ENCODE measurements around the gene MASTL. TPM values are rescaled to one million over a fixed set of nuclear protein-coding genes. Genes with fewer than 3 reads are reported as not detected.

The MASTL gene
- total RNA-seq, 1 experiment from 2014 or later: 12.3 TPM

GRCh38 chr10:27197980-27198620 is 42.9 kb downstream of the MASTL start:
- no peak for TF ChIP-seq TCF7L2 (IDR thresholded peaks at IDR 0.05; ENCODE audit: low read depth, low read length)
- TF ChIP-seq, protein P1, sequence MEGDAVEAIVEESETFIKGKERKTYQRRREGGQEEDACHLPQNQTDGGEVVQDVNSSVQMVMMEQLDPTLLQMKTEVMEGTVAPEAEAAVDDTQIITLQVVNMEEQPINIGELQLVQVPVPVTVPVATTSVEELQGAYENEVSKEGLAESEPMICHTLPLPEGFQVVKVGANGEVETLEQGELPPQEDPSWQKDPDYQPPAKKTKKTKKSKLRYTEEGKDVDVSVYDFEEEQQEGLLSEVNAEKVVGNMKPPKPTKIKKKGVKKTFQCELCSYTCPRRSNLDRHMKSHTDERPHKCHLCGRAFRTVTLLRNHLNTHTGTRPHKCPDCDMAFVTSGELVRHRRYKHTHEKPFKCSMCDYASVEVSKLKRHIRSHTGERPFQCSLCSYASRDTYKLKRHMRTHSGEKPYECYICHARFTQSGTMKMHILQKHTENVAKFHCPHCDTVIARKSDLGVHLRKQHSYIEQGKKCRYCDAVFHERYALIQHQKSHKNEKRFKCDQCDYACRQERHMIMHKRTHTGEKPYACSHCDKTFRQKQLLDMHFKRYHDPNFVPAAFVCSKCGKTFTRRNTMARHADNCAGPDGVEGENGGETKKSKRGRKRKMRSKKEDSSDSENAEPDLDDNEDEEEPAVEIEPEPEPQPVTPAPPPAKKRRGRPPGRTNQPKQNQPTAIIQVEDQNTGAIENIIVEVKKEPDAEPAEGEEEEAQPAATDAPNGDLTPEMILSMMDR (IDR thresholded peaks at IDR 0.05): no peak
- no peak for TF ChIP-seq POLR2AphosphoS5 (IDR thresholded peaks at IDR 0.05; ENCODE audit: low read depth, low read length)
- TF ChIP-seq, protein P2, sequence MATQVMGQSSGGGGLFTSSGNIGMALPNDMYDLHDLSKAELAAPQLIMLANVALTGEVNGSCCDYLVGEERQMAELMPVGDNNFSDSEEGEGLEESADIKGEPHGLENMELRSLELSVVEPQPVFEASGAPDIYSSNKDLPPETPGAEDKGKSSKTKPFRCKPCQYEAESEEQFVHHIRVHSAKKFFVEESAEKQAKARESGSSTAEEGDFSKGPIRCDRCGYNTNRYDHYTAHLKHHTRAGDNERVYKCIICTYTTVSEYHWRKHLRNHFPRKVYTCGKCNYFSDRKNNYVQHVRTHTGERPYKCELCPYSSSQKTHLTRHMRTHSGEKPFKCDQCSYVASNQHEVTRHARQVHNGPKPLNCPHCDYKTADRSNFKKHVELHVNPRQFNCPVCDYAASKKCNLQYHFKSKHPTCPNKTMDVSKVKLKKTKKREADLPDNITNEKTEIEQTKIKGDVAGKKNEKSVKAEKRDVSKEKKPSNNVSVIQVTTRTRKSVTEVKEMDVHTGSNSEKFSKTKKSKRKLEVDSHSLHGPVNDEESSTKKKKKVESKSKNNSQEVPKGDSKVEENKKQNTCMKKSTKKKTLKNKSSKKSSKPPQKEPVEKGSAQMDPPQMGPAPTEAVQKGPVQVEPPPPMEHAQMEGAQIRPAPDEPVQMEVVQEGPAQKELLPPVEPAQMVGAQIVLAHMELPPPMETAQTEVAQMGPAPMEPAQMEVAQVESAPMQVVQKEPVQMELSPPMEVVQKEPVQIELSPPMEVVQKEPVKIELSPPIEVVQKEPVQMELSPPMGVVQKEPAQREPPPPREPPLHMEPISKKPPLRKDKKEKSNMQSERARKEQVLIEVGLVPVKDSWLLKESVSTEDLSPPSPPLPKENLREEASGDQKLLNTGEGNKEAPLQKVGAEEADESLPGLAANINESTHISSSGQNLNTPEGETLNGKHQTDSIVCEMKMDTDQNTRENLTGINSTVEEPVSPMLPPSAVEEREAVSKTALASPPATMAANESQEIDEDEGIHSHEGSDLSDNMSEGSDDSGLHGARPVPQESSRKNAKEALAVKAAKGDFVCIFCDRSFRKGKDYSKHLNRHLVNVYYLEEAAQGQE (IDR thresholded peaks at IDR 0.05; ENCODE audit: insufficient read depth in 1 of 2, low read depth in 2 of 2, low read length in 1 of 2): no peak
- no peak for TF ChIP-seq SIN3A (IDR thresholded peaks at IDR 0.05; ENCODE audit: borderline replicate concordance, insufficient read depth, low read depth, low read length)
- H3K27ac ChIP-seq (ENCODE audit: low read length): no peak overlapping the region
- ChIA-PET POLR2A (no interaction called here), CTCF (no interaction called here)
- in situ Hi-C loops (cut with HindIII; ENCODE audit: low pct_unique_long_range_greater_than_20kb, low sequenced_read_pairs) (no loop called here), intact Hi-C loops (cut with micrococcal nuclease; ENCODE audit: unreplicated experiment) (no loop called here)
- no peak for ATAC-seq
- BruUV-seq (replicated peaks): no TSS peak
- peaks cover 5% of the 10 kb centered on the region; the same call in 1 of the 2 replicates for H3K36me3 ChIP-seq (ENCODE audit: control insufficient read depth, insufficient read depth, low read length)
- no peaks in the 10 kb centered on the region for H3K4me1 ChIP-seq (ENCODE audit: control insufficient read depth, insufficient read depth, low read length)
- no peaks in the 10 kb centered on the region for H3K9me3 ChIP-seq (ENCODE audit: control insufficient read depth, insufficient read depth, low read depth, low read length)
- H3K4me3 ChIP-seq (ENCODE audit: low read depth in 2 of 2, low read length in 2 of 2): no peak overlapping the region
- no peak for DNase-seq (ENCODE audit: low read depth, low spot score)
- H3K27me3 ChIP-seq (ENCODE audit: control insufficient read depth, insufficient read depth, low read length): no peaks in the 10 kb centered on the region

DNA sequence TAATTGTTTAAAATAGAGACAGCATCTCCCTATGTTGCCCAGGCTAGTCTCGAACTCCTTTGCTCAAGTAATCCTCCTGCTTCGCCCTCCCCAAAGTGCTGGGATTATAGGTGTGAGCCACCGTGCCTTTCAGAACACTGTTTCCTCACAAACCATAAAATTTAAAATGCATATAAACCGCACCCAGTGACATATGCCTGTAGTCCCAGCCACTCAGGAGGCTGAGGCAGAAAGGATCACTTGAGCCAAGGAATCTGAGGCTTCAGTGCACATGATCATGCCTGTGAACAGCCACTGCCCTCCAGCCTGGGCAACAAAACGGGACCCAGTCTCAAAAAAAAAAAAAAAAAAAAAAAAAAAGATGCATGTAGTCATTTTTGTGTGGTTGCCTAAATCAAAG is 48.7 kb downstream of the MASTL start:
- no TSS peak for BruUV-seq (replicated peaks)
- TF ChIP-seq POLR2AphosphoS5 (IDR thresholded peaks at IDR 0.05; ENCODE audit: low read depth, low read length) (no peak), SIN3A (IDR thresholded peaks at IDR 0.05; ENCODE audit: borderline replicate concordance, insufficient read depth, low read depth, low read length) (no peak), TCF7L2 (IDR thresholded peaks at IDR 0.05; ENCODE audit: low read depth, low read length) (no peak)
- TF ChIP-seq, protein P2 (IDR thresholded peaks at IDR 0.05; ENCODE audit: insufficient read depth in 1 of 2, low read depth in 2 of 2, low read length in 1 of 2): no peak
- TF ChIP-seq, protein P1 (IDR thresholded peaks at IDR 0.05): no peak
- CTCF ChIA-PET: no interaction called here
- peaks cover 13% of the 10 kb centered on the region; the same call in 1 of the 2 replicates for H3K36me3 ChIP-seq (ENCODE audit: control insufficient read depth, insufficient read depth, low read length)
- no peaks in the 10 kb centered on the region for H3K9me3 ChIP-seq (ENCODE audit: control insufficient read depth, insufficient read depth, low read depth, low read length)
- in situ Hi-C loops (cut with HindIII; ENCODE audit: low pct_unique_long_range_greater_than_20kb, low sequenced_read_pairs) (no loop called here), intact Hi-C loops (cut with micrococcal nuclease; ENCODE audit: unreplicated experiment) (no loop called here)
- no peak for ATAC-seq
- no peak overlapping the region for H3K27ac ChIP-seq (ENCODE audit: low read length)
- H3K4me3 ChIP-seq (ENCODE audit: low read depth in 2 of 2, low read length in 2 of 2): no peak overlapping the region
- H3K4me1 ChIP-seq (ENCODE audit: control insufficient read depth, insufficient read depth, low read length): no peaks in the 10 kb centered on the region
- DNase-seq (ENCODE audit: low read depth, low spot score): no peak
- POLR2A ChIA-PET: no interaction called here
- no peaks in the 10 kb centered on the region for H3K27me3 ChIP-seq (ENCODE audit: control insufficient read depth, insufficient read depth, low read length)
